K562 (cell line): ENCODE measurements around the gene CCDC138.
"Not testable (repeated sequence)": the region's sequence is repeated elsewhere in the genome, so short reads cannot be mapped to it uniquely, and the experiment has no call there.

ENCODE experiments used
- FOXK1 ChIP-seq: sonication (generic); formaldehyde crosslinking; IDR thresholded peaks from 2 replicates; pipeline ENCODE4 v1.8.0; 2022; ENCODE audit warnings: missing genetic modification reagents, mild to moderate bottlenecking, borderline replicate concordance
- GTF3C2 ChIP-seq: IDR thresholded peaks from 3 replicates; pipeline ENCODE4 v1.6.1; 2011; ENCODE audit warnings: borderline replicate concordance, mild to moderate bottlenecking, moderate library complexity; ENCODE audit not compliant: insufficient read length; ENCODE audit errors: extremely low read depth
- POLR2A ChIP-seq: fragments of 450-650 bp; conservative IDR thresholded peaks from 2 replicates; pipeline ENCODE4 v1.6.1; 2016
- PREB ChIP-seq: sonication (generic); formaldehyde crosslinking; IDR thresholded peaks from 2 replicates; pipeline ENCODE4 v1.8.1; 2023; ENCODE audit warnings: mild to moderate bottlenecking, missing genetic modification reagents
- U2AF1 ChIP-seq: fragments of 200-400 bp; formaldehyde crosslinking; optimal IDR thresholded peaks from 2 replicates; pipeline ENCODE3; 2017; ENCODE audit warnings: mild to moderate bottlenecking, low read depth, low read length, moderate library complexity

GRCh38 chr2:108766671-108767070, 19.9 kb upstream of the CCDC138 start:
- TF ChIP-seq POLR2A; PREB (CRISPR knock-in tag); FOXK1 (CRISPR knock-in tag); U2AF1; GTF3C2: not testable (repeated sequence)
